ENCODE results near the gene LRRIQ1.

GRCh38 chr12:85179680-85180270, 143.6 kb downstream of the LRRIQ1 start:
- TF ChIP-seq RAD21 (IDR thresholded peaks at IDR 0.05) (no peak), YY1 (IDR thresholded peaks at IDR 0.05) (no peak), REST (IDR thresholded peaks at IDR 0.05) (no peak), MAX (IDR thresholded peaks at IDR 0.05) (no peak), CTCF (IDR thresholded peaks at IDR 0.05; ENCODE audit: low read depth, low read length, missing input control) (no peak), GABPA (IDR thresholded peaks at IDR 0.05 in 1 of 2, conservative IDR thresholded peaks at IDR 0.05 in 1 of 2) (no peak), EGR1 (IDR thresholded peaks at IDR 0.05; ENCODE audit: low read depth in 2 of 2) (no peak), TAF1 (conservative IDR thresholded peaks at IDR 0.05) (no peak), RXRA (IDR thresholded peaks at IDR 0.05) (no peak), HNF4G (IDR thresholded peaks at IDR 0.05) (no peak), NR2F2 (IDR thresholded peaks at IDR 0.05) (no peak), SP1 (IDR thresholded peaks at IDR 0.05) (no peak), JUND (IDR thresholded peaks at IDR 0.05) (no peak), ZBTB33 (IDR thresholded peaks at IDR 0.05) (no peak)

All from liver (tissue), 3 donors.